ENCODE measurements around the gene CCDC174.
"Not testable (repeated sequence)": the region's sequence is repeated elsewhere in the genome, so short reads cannot be mapped to it uniquely, and the experiment has no call there.

CCDC174 gene

GRCh38 chr3:14652360-14652907 lies 872 bp downstream of the CCDC174 start:
- not testable (repeated sequence) for DNase-seq (ENCODE audit: low spot score)

GRCh38 chr3:14657579-14657978 lies 6.0 kb downstream of the CCDC174 start:
- no peak for DNase-seq (ENCODE audit: low spot score)

GRCh38 chr3:14658978-14659377 lies 7.4 kb downstream of the CCDC174 start:
- DNase-seq (ENCODE audit: low spot score), result no peak

DNA sequence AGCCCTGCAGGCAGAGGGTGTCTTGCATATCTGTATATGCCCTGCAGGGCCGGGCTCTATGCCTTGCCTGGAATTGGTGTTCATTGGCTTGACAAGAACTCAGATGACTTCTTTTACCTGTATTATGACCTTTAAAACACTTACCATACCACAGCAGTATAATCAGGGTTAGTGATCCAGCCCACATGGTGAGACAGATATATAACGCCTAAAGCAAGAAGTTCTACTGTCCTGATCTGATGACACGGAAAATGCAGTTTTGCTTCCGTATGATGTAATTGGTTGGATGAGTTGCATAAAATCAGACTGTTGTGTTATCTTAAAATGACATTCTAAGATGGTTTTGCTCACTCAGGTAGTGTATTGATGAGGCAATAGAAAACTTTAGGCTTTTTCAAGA lies 9.4 kb downstream of the CCDC174 start:
- DNase-seq (ENCODE audit: low spot score), result no peak

DNA sequence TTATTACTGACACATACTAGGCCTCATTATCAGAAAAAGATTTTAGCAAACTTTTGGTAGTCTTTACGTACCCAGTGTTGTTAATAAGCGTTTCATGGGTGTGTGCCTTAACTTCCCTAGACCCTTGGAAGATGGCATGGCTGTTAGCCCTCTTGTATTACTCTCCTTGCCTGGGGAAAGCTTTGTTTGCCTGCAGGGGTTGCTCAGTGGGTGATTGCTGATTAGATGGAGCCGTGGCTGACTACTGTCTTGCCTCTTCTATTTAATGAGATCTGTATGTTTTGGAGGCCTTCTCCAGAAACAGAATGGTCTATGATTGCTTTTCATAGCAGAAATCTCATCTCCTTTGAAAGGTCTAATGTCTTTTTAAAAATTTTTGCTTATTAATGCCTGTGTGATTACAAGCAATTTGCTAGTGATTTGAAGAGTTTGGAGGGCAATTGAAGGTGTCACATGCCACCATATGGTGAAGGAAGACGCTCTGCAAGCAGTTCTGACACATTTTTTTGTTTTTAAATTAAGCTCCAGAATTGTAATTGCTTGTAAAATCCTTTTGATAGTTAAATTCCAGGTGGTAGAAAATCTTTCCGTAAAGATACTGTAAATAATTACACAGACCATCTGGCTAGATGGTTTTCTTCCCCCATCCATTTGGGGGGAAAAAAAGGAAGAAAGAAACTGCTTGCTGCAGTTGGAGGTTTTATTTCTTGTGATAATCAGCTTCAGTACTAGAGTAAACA lies 12.0 kb downstream of the CCDC174 start:
- no peak for DNase-seq (ENCODE audit: low spot score)

DNA sequence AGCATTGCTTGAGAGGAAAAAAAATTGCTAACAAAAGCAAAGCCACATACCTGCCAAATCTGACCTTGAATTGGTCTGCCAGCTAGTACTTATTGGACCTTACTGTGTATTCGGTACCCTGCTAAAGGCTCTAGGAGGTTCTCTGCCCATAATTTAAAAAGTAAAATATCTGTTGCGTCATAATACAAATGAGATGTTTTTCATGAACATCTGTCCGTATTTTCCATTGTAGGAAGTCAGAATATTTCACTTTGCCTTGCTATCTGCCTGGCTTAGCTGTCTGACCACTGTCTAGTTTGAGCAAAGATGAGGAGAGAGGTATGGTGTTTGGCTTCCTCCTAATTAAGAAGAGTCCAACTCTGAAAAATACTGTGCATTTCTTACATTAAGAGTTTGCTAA lies 12.6 kb downstream of the CCDC174 start:
- no peak for DNase-seq (ENCODE audit: low spot score)

- no peak for DNase-seq (ENCODE audit: low spot score)
Measured at GRCh38 chr3:14672588-14672987, 21.0 kb downstream of the CCDC174 start.

GRCh38 chr3:14674841-14675240 lies 23.3 kb downstream of the CCDC174 start, which contains the start of gene C3orf20:
Gene C3orf20 (plus strand): TSS chr3:14675141. CDS start chr3:14682714, 7,573 bp downstream.
- no peak for DNase-seq (ENCODE audit: low spot score)

GRCh38 chr3:14676881-14677280 lies 25.3 kb downstream of the CCDC174 start:
- DNase-seq (ENCODE audit: low spot score), result no peak

DNA sequence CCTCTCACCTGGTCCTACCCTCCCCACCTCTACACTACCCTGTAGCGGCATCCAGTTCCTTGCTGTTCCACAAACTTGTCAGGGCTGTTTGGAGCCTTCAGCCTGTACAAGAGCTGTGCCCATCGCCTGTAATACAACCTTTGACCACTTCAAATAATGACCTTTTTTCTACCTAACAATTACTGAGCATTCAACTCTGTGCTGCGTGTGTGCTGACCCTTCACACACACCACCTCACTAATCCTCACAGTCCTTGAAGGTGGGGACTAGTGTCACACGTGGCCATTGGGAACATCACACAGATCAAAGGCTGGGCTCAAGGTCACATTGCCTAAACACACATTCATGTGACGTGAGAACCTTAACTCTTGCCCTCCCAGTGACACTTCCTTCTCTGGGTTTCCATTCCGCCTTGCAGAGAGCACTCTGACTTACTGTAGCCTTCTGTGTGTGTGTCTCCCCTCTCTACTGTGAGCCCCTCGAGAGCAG lies 26.5 kb downstream of the CCDC174 start:
- DNase-seq (ENCODE audit: low spot score), result no peak

DNA sequence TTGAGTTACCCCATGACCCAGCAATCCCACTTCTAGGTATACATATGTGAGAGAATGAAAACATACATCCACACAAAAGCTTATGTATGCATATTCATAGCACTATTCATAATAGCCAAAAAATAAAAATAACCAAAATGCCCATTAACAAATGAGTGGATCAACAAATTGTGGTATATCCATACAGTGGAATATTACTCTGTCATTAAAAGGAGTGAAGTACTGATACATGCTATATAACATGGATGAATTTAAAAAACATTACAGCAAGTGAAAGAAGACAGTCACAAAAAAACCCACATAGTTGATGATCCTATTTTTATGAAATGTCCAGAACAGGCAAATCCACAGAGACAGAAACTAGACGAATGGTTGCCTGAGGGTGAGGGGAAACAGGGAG lies 28.6 kb downstream of the CCDC174 start:
- no peak for DNase-seq (ENCODE audit: low spot score)

DNA sequence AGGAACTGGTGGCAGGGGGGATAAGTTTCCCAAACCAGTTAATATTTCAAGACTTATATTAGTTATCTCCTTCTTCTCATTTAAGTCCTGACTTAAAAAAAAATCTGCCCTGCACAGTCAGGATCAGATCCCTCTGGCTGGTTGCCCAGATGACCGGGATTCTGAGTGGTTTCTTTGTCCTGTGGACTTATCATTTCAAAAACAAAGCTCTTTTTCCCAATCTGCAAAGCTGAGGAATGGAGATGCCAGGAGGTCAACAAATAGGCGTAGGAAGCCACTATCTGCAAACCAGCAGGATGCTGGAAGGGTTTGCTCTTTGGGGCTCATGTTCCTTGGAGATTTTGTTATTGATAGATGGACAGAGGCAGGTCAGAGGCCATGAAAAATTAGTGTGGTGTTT lies 29.2 kb downstream of the CCDC174 start:
- DNase-seq (ENCODE audit: low spot score), result no peak

DNA sequence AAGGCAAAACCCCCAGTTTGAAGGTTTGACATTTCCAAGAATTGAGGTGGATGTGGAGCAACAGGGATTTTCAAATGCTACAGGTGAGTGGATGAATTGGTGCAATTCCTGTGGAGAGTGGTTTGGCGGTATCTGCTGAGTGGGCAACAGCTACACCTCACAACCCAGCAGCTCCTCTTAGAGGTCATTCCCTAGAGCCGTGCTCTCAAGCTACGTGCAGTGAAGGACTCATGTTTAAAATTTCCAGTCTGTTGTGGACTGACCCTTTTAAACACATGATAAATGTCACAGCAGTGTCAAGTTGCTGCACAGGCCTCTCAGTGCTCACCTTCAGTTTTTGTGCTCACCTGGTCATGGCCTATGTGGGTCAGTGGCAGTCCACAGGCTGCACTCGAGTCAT lies 32.9 kb downstream of the CCDC174 start:
- DNase-seq (ENCODE audit: low spot score), result no peak

DNA sequence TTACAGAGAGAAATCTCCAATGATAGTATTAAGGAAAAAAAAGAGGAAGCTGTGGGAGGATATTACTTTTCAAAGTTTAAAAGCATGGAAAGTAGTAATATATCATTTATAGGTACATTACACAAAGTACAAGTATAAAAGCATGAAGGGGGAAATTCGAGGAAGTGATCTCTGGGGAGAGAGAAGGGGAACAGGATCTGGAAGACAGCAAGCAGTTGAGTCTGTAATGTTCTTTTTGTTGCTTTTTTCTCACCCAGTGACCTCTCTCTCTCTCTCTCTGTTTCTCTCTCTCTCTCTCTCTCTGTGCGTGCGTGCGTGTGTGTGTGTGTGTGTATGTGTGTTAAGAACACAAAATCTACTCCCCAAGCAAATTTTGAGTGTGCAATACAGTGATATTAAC lies 33.6 kb downstream of the CCDC174 start:
- DNase-seq (ENCODE audit: low spot score), result no peak

GRCh38 chr3:14687360-14687759 lies 35.8 kb downstream of the CCDC174 start:
- DNase-seq (ENCODE audit: low spot score), result no peak

GRCh38 chr3:14688525-14688924 lies 37.0 kb downstream of the CCDC174 start:
- DNase-seq (ENCODE audit: low spot score), result no peak

- DNase-seq (ENCODE audit: low spot score), result no peak
Measured at GRCh38 chr3:14689247-14689980, 37.9 kb downstream of the CCDC174 start.

DNA sequence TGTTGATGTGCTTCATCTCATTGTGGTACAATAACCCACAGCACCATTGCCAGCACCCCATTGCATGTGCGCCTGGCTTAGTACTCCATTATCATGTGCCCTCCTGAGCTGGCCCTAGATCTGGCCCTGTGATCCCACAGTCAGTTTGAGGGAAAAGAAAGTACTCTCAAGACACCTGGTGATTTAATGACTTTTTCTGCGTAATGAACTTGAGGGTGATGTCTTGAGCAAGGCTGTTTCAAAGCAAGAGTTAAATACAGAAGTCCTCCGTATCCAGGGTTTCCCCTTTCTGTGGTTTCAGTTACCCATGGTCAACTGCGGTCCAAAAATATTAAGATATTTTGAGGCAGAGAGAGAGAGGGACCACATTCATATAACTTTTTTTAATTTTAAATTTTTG lies 39.7 kb downstream of the CCDC174 start:
- DNase-seq (ENCODE audit: low spot score), result no peak

DNA sequence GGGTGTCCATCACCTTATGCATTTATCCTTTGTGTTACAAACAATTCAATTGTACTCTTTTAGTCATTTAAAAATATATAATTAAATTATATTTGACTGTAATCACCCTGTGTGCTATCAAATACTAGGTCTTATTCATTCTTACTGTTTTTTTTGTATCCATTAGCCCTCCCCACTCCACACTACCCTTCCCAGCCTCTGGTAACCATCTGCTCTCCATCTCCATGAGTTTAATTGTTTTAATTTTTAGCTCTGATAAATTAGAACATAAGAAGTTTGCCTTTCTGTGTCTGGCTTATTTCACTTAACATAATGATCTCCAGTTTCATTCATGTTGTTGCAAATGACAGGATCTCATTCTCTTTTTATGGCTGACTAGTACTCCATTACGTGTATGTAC lies 40.2 kb downstream of the CCDC174 start:
- no peak for DNase-seq (ENCODE audit: low spot score)

DNA sequence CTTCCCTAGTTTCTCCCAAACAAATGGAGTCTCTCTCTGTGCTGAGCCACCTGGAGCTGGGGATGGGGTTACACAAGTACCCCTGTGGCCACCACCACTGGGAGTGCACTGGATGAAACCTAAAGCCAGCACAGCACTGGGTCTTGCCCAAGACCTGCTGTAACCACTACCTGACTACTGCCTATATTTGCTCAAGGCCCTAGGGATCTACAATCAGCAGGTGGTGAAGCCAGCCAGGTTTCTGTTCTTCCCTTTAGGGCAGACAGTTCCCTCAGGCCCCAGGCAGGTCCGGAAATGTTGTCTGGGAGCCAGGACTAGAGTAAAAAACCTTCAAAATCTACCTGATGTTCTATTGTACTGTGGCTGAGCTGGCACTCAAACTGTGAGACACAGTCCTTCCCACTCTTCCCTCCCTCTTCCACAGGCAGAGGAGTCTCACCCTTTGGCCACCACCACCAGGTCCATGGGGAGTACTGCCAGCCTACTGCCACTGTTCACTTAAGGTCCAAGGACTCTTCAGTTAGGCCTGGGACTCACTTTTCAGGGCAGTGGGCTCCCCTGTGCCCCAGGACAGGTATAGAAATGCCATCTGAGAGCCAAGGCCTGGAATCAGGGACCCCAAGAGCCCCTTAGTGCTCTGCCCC lies 47.2 kb downstream of the CCDC174 start:
- no peak for DNase-seq (ENCODE audit: low spot score)

GRCh38 chr3:14699643-14700042 lies 48.1 kb downstream of the CCDC174 start:
- DNase-seq (ENCODE audit: low spot score), result no peak

- DNase-seq (ENCODE audit: low spot score), result no peak
Measured at GRCh38 chr3:14700891-14701290, 49.3 kb downstream of the CCDC174 start.

DNA sequence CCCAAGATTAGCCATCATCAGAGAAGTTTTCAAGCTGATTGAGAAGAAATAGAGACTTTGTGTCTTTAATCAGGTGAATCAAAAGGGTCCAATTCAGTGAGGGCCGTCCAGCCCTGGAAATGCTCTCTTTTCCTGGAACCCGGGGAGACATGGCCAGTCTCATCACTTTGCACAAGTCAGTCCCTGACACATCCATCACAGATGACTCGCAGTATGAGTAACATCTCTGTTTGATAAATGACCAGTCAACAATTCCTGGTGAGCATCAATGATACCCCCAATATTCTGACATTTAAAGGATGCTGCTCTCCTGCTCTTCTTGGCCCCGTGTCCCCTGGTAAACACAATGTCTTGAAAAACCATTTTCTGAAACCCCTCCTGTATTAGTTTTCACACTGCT lies 50.1 kb downstream of the CCDC174 start:
- no peak for DNase-seq (ENCODE audit: low spot score)

All from CD4-positive, alpha-beta T cell treated with Interleukin-15 for 4 hours (primary cell).